OCI-LY3 (cell line): ENCODE results near the gene HEXA.

Source experiments
- H2AFZ ChIP-seq: fragments of 200-600, 300-600 bp; shearing (Covaris generic); 2 replicates; pipeline ENCODE4 v1.6.0; 2014; ENCODE audit warnings: antibody characterized with exemption, low read depth, low read length
- H3K27ac ChIP-seq: fragments of 200-600, 300-600 bp; sonication (generic); 2 replicates; pipeline ENCODE4 v1.5.1; 2014; ENCODE audit warnings: mild to moderate bottlenecking, low read length, moderate library complexity, mixed read lengths
- H3K27me3 ChIP-seq: fragments of 200-600, 300-600 bp; sonication (generic); 2 replicates; pipeline ENCODE4 v1.6.1; 2014; ENCODE audit warnings: low read depth, low read length, mixed read lengths
- H3K36me3 ChIP-seq: fragments of 200-600, 300-600 bp; sonication (generic); replicated peaks from 2 replicates; pipeline ENCODE3; 2014; ENCODE audit warnings: low read depth, low read length, mixed read lengths
- H3K4me1 ChIP-seq: fragments of 300-600, 200-600 bp; sonication (generic); 2 replicates; pipeline ENCODE4 v1.6.1; 2014; ENCODE audit warnings: low read length, mixed read lengths
- H3K4me2 ChIP-seq: fragments of 200-600, 300-600 bp; sonication (generic); 2 replicates; pipeline ENCODE4 v1.6.1; 2014; ENCODE audit warnings: low read length, mixed read lengths
- H3K4me3 ChIP-seq: fragments of 300-600, 200-600 bp; sonication (generic); 2 replicates; pipeline ENCODE4 v1.5.1; 2014; ENCODE audit warnings: antibody characterized with exemption, mild to moderate bottlenecking, low read length, moderate library complexity
- H3K79me2 ChIP-seq: fragments of 300-600, 200-600 bp; shearing (Covaris generic); 2 replicates; pipeline ENCODE4 v1.6.1; 2014; ENCODE audit warnings: mild to moderate bottlenecking, low read length, mixed read lengths
- H3K9ac ChIP-seq: fragments of 300-600, 200-600 bp; shearing (Covaris generic); 2 replicates; pipeline ENCODE4 v1.6.0; 2014; ENCODE audit warnings: mild to moderate bottlenecking, low read length, moderate library complexity
- H3K9me3 ChIP-seq: fragments of 200-600, 300-600 bp; shearing (Covaris generic); 2 replicates; pipeline ENCODE4 v1.6.1; 2014; ENCODE audit warnings: low read length, mixed read lengths; ENCODE audit not compliant: insufficient read depth
- H4K20me1 ChIP-seq: fragments of 200-600, 300-600 bp; sonication (generic); 2 replicates; pipeline ENCODE4 v1.6.1; 2016; ENCODE audit warnings: low read length, mixed read lengths; ENCODE audit not compliant: insufficient read depth
- EZH2phosphoT487 ChIP-seq: fragments of 200-600 bp; shearing (Covaris generic); IDR thresholded peaks from 2 replicates; pipeline ENCODE4 v1.6.1; 2018; ENCODE audit warnings: antibody characterized with exemption, mixed run types, low read depth
- TF ChIP-seq, protein P1 (sequence below): fragments of 200-600, 300-600 bp; sonication (generic); IDR thresholded peaks from 2 replicates; pipeline ENCODE4 v1.5.1; 2014; ENCODE audit warnings: antibody characterized with exemption, low read length, low read depth

HEXA gene

GRCh38 chr15:72313881-72314280 lies 61.9 kb downstream of the HEXA start:
- H3K9me3 ChIP-seq, result no peaks in the 10 kb centered on the region
- peaks cover 12% of the 10 kb centered on the region for H3K27me3 ChIP-seq

GRCh38 chr15:72313448-72313840 lies 62.4 kb downstream of the HEXA start:
- H3K27ac ChIP-seq, result no peak overlapping the region
- no peak overlapping the region for H3K4me2 ChIP-seq
- H2AFZ ChIP-seq, result no peak overlapping the region
- H3K27me3 ChIP-seq, result peaks cover 12% of the 10 kb centered on the region
- no peak overlapping the region for H3K4me3 ChIP-seq
- no peaks in the 10 kb centered on the region for H3K9me3 ChIP-seq
- H3K79me2 ChIP-seq, result no peaks in the 10 kb centered on the region
- H3K36me3 ChIP-seq, result no peaks in the 10 kb centered on the region
- TF ChIP-seq, protein P1, sequence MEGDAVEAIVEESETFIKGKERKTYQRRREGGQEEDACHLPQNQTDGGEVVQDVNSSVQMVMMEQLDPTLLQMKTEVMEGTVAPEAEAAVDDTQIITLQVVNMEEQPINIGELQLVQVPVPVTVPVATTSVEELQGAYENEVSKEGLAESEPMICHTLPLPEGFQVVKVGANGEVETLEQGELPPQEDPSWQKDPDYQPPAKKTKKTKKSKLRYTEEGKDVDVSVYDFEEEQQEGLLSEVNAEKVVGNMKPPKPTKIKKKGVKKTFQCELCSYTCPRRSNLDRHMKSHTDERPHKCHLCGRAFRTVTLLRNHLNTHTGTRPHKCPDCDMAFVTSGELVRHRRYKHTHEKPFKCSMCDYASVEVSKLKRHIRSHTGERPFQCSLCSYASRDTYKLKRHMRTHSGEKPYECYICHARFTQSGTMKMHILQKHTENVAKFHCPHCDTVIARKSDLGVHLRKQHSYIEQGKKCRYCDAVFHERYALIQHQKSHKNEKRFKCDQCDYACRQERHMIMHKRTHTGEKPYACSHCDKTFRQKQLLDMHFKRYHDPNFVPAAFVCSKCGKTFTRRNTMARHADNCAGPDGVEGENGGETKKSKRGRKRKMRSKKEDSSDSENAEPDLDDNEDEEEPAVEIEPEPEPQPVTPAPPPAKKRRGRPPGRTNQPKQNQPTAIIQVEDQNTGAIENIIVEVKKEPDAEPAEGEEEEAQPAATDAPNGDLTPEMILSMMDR, result no peak
- TF ChIP-seq EZH2phosphoT487, result no peak
- H3K4me1 ChIP-seq, result no peaks in the 10 kb centered on the region
- H4K20me1 ChIP-seq, result no peaks in the 10 kb centered on the region
- no peak overlapping the region for H3K9ac ChIP-seq

More at GRCh38 chr15:72313881-72314280, 61.9 kb downstream of the HEXA start:
- TF ChIP-seq, protein P1, result no peak
- no peak for TF ChIP-seq EZH2phosphoT487
- no peaks in the 10 kb centered on the region for H3K79me2 ChIP-seq
- no peaks in the 10 kb centered on the region for H3K36me3 ChIP-seq
- no peaks in the 10 kb centered on the region for H3K4me1 ChIP-seq
- H3K27ac ChIP-seq, result no peak overlapping the region
- H2AFZ ChIP-seq, result no peak overlapping the region
- H3K4me2 ChIP-seq, result no peak overlapping the region
- H3K4me3 ChIP-seq, result no peak overlapping the region
- H4K20me1 ChIP-seq, result no peaks in the 10 kb centered on the region
- H3K9ac ChIP-seq, result no peak overlapping the region

- no peaks in the 10 kb centered on the region for H3K79me2 ChIP-seq
- no peak overlapping the region for H2AFZ ChIP-seq
- no peak overlapping the region for H3K4me3 ChIP-seq
- H3K9ac ChIP-seq, result no peak overlapping the region
- H4K20me1 ChIP-seq, result no peaks in the 10 kb centered on the region
- H3K36me3 ChIP-seq, result no peaks in the 10 kb centered on the region
- no peaks in the 10 kb centered on the region for H3K4me1 ChIP-seq
- no peaks in the 10 kb centered on the region for H3K9me3 ChIP-seq
- H3K4me2 ChIP-seq, result no peak overlapping the region
- peaks cover 13% of the 10 kb centered on the region for H3K27me3 ChIP-seq
- no peak overlapping the region for H3K27ac ChIP-seq
- TF ChIP-seq, protein P1, result peak; percentile 83
- no peak for TF ChIP-seq EZH2phosphoT487
These were observed 63.0 kb downstream of the HEXA start for GRCh38 chr15:72312605-72313447.

DNA sequence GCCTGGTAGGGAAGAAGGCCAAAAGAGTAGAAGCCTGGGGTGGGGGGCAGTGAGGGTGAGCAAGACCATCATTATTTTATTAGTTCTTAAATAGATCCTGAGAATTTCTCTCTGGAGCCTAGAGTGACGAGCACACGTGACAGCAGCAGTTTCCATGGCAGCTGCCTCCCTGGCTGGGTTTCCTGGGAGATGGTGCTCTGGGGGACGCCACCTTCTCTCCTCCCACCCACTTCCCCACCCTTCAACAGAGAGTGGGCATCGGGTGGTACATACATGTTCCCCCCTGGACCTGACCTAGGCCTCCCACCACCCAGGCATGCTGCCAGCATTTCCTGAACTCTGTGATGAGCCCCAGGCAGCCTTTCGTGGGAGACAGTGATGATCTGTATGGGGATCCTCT lies 68.8 kb downstream of the HEXA start:
- H3K9ac ChIP-seq, result no peak overlapping the region
- no peak overlapping the region for H3K4me3 ChIP-seq
- no peaks in the 10 kb centered on the region for H4K20me1 ChIP-seq
- peaks cover 9% of the 10 kb centered on the region; the same call in 1 of the 2 replicates for H3K27me3 ChIP-seq
- no peaks in the 10 kb centered on the region for H3K9me3 ChIP-seq
- H3K4me1 ChIP-seq, result no peaks in the 10 kb centered on the region
- H3K27ac ChIP-seq, result no peak overlapping the region
- TF ChIP-seq, protein P1, result no peak
- TF ChIP-seq EZH2phosphoT487, result no peak
- no peak overlapping the region for H3K4me2 ChIP-seq
- no peak overlapping the region for H2AFZ ChIP-seq
- H3K79me2 ChIP-seq, result no peaks in the 10 kb centered on the region
- no peaks in the 10 kb centered on the region for H3K36me3 ChIP-seq
